Adrenal gland (tissue), 12 donors: ENCODE measurements around the gene WDR91. TPM values are rescaled to one million over a fixed set of nuclear protein-coding genes. Genes with fewer than 3 reads are reported as not detected.
A peak's percentile ranks its signal among the peaks of the same experiment; 100 is the strongest.

ENCODE experiments used
- DNase-seq, 7 donors: peaks; one replicate each; pipeline ENCODE4 v3.0.0-alpha.2; 2019 to 2020
- H3K27ac ChIP-seq, 5 donors: fragments of 200-600 bp; sonication (generic) in 4 of 5; 1 replicate in 3 of 5; 2 replicates in 2 of 5; pipeline versions ENCODE4 v1.5.1 to v1.8.0; 2016 to 2020; ENCODE audit warnings: mild to moderate bottlenecking in 1 of 5
- H3K27me3 ChIP-seq: fragments of 200-600 bp; 2 replicates; pipeline ENCODE4 v1.8.0; 2021
- H3K36me3 ChIP-seq, 2 donors: fragments of 200-600 bp; replicated peaks in 1 of 2; 1 replicate in 1 of 2; 2 replicates in 1 of 2; pipeline versions ENCODE4 v1.5.1 to v1.8.0; 2018 to 2022
- H3K4me1 ChIP-seq, 2 donors: fragments of 200-600 bp; replicated peaks in 1 of 2; 1 replicate in 1 of 2; 2 replicates in 1 of 2; pipeline versions ENCODE4 v1.5.1 to v1.8.0; 2018 to 2021
- H3K4me3 ChIP-seq, 4 donors: fragments of 200-600 bp; sonication (generic) in 3 of 4; one replicate each; pipeline ENCODE4 v1.5.1; 2016 to 2018
- H3K9me3 ChIP-seq, 3 donors: fragments of 200-600 bp; sonication (generic) in 1 of 3; replicated peaks in 1 of 3; 1 replicate in 2 of 3; 2 replicates in 1 of 3; pipeline versions ENCODE4 v1.5.1 to v1.8.0; 2016 to 2021
- POLR2A ChIP-seq, 2 donors: fragments of 450-650 bp; IDR thresholded peaks; one replicate each; pipeline ENCODE4 v1.6.1; 2017; ENCODE audit warnings: antibody characterized with exemption in 2 of 2, mild to moderate bottlenecking in 2 of 2, moderate library complexity in 1 of 2
- WGBS, 4 donors: extraction: QIAGEN DNeasy Blood & Tissue Kit in 2 of 4; methylation state at CpG; one replicate each; pipeline versions ENCODE4 v1.1.5 to v1.1.7; 2013 to 2017; 5-methylcytosine and 5-hydroxymethylcytosine counted together
- intact Hi-C, 2 donors: fragments of 100-400 bp; cut with DNase I; formaldehyde crosslinking; loops; one replicate each; pipeline versions ENCODE4 v1.14.1 to v1.15.0; 2022 to 2023
- polyA plus RNA-seq, 3 donors: library from polyadenylated mRNA; stranded (reverse); fragments of 200-250 nt in 2 of 3; fragments of 350-450 nt in 1 of 3; fragmentation: Illumina TruSeq in 1 of 3; extraction: RNeasy Lipid Tissue Mini Kit (QIAGEN cat#74804) in 1 of 3; gene quantifications; one replicate each; pipeline ENCODE4 v1.2.3, GENCODE V29; 2013 to 2014
- total RNA-seq, 9 donors: library from RNA; depleted of rRNA in 4 of 9; stranded (reverse); fragments of >200 nt in 4 of 9; fragments of 120-200 nt in 1 of 9; fragmentation: NEBNext Ultra II Directional in 1 of 9; extraction: Animal tissue kit (Norgen Biotek cat#: 25700) in 1 of 9; gene quantifications; one replicate each; pipeline versions ENCODE4 v1.1.0 to v1.2.4, GENCODE V29; 2013 to 2023
- TF ChIP-seq, protein P1 (sequence below), 6 experiments: fragments of 450-650 bp in 4 of 6; fragments of 200-600 bp in 2 of 6; sonication (generic) in 1 of 6; IDR thresholded peaks; 1 replicate in 5 of 6; 2 replicates in 1 of 6; pipeline versions ENCODE4 v1.5.1 to v1.8.0; 2016 to 2021; ENCODE audit warnings: antibody characterized with exemption in 6 of 6, mild to moderate bottlenecking in 2 of 6, moderate library complexity in 1 of 6
- donor health status: healthy with polysubstance abuse.
- donor health status: Bipolar disorder and iron deficiency.
- donor health status: DM: yes; HTN: yes; CAD: no.
- donor health status: DM: no; HTN: no; CAD: no.
- donor health status: DM: no; HTN: no; CAD: no.
- donor health status: DM: yes; HTN: yes; CAD: no.

Gene WDR91
- total and polyA plus RNA-seq, 12 donors, result 6.8 to 29.6 (median 15.5) TPM

DNA sequence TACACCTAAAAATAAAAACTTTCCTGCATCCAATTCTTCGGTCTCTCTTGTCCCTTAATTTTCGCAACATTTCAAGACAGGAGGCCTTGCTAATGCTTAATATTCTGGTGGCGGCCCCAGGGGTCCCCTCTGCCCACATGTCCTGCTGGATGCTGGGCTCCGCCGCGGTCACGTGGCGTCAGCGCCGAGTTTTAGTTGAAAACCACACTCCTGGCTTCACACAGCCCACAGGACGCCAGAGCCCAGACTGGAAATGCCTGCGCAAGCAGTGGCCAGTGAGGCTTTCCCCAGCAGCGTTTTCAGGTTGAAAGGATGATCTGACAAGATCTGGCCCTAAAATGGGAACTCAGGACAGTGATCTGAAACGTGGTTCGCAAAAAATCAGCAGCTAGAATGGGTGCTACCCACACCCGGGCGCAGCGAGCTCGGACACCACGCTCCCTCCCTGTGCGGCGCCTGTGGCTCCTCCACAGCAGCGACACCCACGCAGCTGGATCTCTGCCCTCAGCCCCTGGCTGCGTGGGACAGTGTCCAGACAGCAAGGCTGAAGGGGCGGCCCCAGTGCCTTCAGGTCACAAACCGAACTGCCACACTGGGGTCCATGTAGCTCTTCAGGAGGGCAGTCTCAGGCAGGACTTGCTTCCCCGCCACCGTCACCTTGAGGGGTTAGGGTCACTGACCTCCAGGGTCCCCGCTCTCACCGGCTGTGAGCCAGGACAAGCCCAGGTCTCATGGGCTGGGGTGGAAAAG, 29.2 kb downstream of the WDR91 start:
- DNase-seq, result peak in 1 of 7 donors; percentile 36
- Histone ChIP-seq H3K9me3 (peaks cover 0 to 16% (median 0%) of the 10 kb centered on the region in 3 donors), H3K36me3 (peaks cover 0 to 33% of the 10 kb centered on the region in 2 donors), H3K4me3 (no peak overlapping the region), H3K27ac (no peak overlapping the region), H3K4me1 (no peaks in the 10 kb centered on the region), H3K27me3 (no peaks in the 10 kb centered on the region)
- TF ChIP-seq, protein P1, sequence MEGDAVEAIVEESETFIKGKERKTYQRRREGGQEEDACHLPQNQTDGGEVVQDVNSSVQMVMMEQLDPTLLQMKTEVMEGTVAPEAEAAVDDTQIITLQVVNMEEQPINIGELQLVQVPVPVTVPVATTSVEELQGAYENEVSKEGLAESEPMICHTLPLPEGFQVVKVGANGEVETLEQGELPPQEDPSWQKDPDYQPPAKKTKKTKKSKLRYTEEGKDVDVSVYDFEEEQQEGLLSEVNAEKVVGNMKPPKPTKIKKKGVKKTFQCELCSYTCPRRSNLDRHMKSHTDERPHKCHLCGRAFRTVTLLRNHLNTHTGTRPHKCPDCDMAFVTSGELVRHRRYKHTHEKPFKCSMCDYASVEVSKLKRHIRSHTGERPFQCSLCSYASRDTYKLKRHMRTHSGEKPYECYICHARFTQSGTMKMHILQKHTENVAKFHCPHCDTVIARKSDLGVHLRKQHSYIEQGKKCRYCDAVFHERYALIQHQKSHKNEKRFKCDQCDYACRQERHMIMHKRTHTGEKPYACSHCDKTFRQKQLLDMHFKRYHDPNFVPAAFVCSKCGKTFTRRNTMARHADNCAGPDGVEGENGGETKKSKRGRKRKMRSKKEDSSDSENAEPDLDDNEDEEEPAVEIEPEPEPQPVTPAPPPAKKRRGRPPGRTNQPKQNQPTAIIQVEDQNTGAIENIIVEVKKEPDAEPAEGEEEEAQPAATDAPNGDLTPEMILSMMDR (IDR thresholded peaks at IDR 0.05), result no peak
- TF ChIP-seq POLR2A (IDR thresholded peaks at IDR 0.05), result no peak
- WGBS, 4 donors, result 96 to 98% (median 97%) methylated on average over 18 to 31 of the region's 31 CpGs
- intact Hi-C loops, result no loop called here

DNA sequence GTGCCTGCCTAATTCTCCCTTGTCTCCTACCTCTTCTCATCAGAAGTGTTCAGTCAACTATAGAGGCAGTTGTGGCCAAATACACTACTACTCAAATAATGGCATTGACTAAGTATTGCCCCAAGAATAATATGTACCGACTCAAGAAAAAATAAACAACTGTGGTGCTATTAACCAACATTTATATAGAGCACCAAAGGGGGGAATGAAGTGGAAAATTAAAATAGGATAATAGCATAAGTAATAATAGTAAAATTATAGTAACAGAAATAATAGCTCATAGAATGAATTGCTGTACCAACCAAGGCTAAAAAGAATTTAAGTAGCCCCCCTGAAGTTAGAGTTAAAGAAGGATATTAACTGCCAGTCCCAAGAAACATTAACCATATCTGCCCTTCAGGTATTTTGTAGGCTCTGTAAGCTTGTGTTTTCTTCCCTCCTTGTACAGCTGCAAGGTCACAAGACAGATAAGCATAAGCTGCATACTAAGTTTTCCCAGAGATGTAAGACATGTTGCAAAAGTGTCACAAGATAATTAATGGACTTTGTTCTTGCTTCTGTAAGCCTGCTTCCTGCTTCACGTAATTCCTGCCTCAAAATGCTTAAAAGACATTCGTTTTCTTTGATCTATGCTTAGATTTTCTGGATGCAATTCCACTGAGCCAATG, 29.9 kb downstream of the WDR91 start:
- DNase-seq, result no peak
- H3K27me3 ChIP-seq, result no peaks in the 10 kb centered on the region
- H3K4me3 ChIP-seq, result no peak overlapping the region
- intact Hi-C loops, result no loop called here
- WGBS, 4 donors, result 73 to 78% (median 74%) methylated on average over 3 of the region's 3 CpGs
- peaks cover 0 to 16% (median 0%) of the 10 kb centered on the region in 3 donors for H3K9me3 ChIP-seq
- no peaks in the 10 kb centered on the region for H3K4me1 ChIP-seq
- H3K27ac ChIP-seq, result no peak overlapping the region
- TF ChIP-seq, protein P1 (IDR thresholded peaks at IDR 0.05), result no peak
- TF ChIP-seq POLR2A (IDR thresholded peaks at IDR 0.05), result no peak
- peaks cover 0 to 26% of the 10 kb centered on the region in 2 donors for H3K36me3 ChIP-seq

DNA sequence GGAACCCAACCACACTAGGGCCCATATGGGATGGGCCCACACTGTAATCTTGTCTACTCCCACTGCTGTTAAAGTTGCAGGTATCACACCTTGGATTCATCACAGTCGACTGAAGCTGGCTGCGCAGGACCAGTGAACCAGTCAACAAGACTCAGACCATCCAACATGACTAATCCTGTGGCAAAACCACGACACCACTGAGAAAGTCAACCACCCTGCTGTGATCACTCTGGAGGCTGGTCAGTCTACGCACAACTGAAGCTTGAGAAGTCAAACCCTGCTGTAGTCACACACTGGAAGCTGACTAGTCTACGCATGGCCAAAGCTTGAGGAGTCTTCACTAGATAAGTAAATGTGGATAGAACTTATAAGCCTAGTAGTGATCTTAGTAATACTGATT, 31.2 kb downstream of the WDR91 start:
- H3K27me3 ChIP-seq, result no peaks in the 10 kb centered on the region
- no peaks in the 10 kb centered on the region for H3K4me1 ChIP-seq
- peak in 1 of 7 donors; percentile 28 for DNase-seq
- intact Hi-C loops, result no loop called here
- no peak overlapping the region for H3K4me3 ChIP-seq
- WGBS, 4 donors, result 94 to 100% (median 97%) methylated on average over 5 of the region's 5 CpGs
- H3K9me3 ChIP-seq, result peaks cover 0 to 16% (median 0%) of the 10 kb centered on the region in 3 donors
- TF ChIP-seq, protein P1 (IDR thresholded peaks at IDR 0.05), result no peak
- no peak for TF ChIP-seq POLR2A (IDR thresholded peaks at IDR 0.05)
- peaks cover 0 to 14% of the 10 kb centered on the region in 2 donors for H3K36me3 ChIP-seq
- no peak overlapping the region for H3K27ac ChIP-seq

GRCh38 chr7:135179321-135179925, 31.9 kb downstream of the WDR91 start:
- H3K36me3 ChIP-seq, result peaks cover 0 to 14% of the 10 kb centered on the region in 2 donors
- WGBS, 4 donors, result 93 to 97% (median 96%) methylated on average over 5 to 8 of the region's 8 CpGs
- no peaks in the 10 kb centered on the region for H3K4me1 ChIP-seq
- H3K27ac ChIP-seq, result no peak overlapping the region
- H3K9me3 ChIP-seq, result peaks cover 0 to 16% (median 0%) of the 10 kb centered on the region in 3 donors
- TF ChIP-seq, protein P1 (IDR thresholded peaks at IDR 0.05), result no peak
- no peak for TF ChIP-seq POLR2A (IDR thresholded peaks at IDR 0.05)
- no peaks in the 10 kb centered on the region for H3K27me3 ChIP-seq
- no peak overlapping the region for H3K4me3 ChIP-seq
- peak in 1 of 7 donors; percentile 31 for DNase-seq
- intact Hi-C loops, result loop anchor here in 1 of 2 donors (10.0 kb wide), 1 partner anchor 485 kb away; no protein-coding TSS in a partner anchor
